ENCODE results near the gene MAP2K2.

Gene MAP2K2

DNA sequence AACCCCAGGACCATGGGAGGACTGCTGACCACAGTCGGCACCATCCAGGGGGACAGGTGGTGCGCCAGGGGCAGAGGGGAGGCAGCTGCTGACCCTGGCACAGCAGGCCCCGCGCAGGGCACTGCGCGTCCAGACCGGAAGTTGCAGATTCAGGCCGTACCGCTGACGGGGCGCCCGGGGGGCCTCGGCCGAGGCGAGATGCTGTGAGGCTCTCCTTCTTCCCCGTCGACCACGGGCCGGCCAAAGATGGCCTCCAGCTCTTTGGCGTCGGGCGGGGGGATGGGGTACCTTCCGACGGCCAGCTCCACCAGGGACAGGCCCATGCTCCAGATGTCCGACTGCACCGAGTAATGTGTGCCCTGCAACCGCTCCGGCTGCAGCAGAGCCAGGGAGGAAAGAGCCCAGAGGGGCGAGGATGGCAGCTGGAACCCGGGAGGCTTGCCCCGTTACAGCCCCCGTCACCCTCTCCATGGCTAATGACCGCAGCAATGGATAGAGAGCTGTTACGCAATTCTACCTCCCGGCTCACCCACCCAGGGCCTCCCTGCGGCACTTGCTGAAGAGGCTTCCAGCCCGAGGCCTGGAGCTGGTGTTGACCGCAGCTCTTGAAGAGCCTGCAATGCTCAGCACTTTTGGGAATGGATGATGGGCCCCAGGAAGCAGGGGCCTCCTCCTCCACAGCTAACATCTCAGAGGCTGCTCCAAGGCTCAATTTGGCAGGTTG is 24.7 kb downstream of the MAP2K2 start:
- no peak for DNase-seq

DNA sequence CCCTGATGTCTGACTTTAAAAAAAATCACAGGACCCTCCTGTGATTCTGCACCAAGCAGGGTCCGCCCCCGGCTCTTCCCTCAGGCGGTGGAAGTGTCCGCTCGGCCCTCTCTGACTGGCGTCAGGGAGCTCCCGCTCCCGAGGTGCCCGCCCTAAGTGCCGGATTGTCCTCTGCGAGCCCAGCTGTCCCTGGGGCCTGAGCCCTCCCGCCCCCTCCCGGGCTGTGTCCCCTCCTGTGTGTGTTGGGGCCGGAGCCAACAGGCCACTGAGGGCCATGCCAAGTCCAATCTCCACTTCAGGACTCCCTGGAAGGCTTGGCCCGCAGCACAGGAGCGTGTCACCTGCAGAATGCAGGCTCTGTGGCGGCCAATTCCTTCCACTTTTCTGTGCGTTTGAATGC is 25.4 kb downstream of the MAP2K2 start:
- no peak for DNase-seq

DNA sequence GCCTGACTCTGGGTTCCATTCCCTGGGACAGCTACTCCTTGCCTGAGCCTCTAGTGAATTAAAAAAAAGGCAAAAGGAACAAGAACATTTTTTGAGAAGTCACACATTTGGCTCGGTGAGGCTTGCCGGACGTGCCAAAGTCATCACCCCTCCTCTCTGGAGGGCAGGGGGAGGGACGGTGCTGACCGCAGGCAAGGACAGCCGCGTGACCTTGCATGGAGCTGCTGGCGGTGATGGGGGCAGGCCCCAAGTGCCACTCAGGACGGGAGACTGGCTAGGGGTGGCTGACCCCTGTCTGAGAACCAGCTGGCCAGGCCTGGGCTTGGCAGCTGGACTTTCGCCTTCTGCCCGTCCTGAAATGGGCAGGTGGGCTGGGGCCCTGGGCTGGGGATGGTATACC is 26.4 kb downstream of the MAP2K2 start:
- no peak for DNase-seq

DNA sequence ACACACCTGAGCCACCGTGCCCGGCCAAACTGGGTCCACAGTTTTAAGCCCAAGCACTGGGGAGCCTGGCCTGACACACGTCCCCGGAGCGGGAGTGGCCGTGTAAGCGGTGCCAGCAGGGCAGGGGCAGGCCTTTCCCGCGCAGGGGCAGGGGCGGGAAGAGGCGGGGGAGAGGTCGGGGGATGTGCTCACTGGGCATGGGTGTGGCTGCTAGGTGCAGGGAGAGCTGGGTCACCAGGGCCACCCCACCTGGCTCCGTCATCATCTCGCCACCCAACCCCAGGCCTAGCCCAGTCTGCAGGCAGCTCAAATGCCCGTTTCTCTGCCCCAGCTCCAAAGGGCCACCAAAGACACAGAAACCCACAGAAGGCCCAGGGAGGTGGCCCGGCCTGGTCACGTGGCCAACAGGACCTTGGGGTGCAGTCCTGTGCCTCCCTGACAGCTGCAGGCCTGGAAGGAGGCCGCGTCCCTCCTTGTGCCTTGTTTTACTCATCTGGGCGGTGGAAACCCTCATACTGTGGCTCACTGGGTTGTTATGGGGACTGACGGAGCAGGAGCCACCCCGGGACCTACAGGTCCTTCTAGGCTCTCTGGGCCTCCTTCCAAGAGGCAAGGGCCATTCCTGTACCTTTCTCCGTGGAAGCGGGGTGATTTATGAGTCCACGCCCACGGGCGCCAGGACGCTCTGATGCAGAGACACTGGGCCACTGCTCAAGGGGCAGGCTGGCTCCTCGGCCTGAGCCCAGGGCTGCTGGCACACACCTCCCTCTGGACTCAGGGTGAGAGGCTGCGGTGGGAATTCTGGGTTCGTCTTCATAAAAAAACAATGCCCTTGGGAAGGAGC is 27.7 kb downstream of the MAP2K2 start:
- DNase-seq: no peak

DNA sequence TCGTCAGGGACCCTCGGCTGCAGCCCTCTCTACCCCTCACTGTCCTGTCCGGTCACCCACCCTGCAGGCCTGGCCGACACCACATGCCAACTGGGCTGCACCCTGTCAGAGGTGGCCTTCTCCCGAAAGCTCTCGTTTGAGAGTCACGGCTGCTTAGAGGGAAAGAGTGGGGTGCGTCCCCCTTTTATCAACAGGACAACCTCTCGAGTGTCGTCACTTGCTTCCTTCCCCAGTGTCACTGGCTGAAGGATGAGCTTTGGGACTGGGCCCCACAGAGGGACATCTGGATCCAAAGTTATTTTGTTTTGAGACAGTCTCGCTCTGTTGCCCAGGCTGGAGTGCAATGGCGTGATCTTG is 28.5 kb downstream of the MAP2K2 start:
- DNase-seq: no peak

DNA sequence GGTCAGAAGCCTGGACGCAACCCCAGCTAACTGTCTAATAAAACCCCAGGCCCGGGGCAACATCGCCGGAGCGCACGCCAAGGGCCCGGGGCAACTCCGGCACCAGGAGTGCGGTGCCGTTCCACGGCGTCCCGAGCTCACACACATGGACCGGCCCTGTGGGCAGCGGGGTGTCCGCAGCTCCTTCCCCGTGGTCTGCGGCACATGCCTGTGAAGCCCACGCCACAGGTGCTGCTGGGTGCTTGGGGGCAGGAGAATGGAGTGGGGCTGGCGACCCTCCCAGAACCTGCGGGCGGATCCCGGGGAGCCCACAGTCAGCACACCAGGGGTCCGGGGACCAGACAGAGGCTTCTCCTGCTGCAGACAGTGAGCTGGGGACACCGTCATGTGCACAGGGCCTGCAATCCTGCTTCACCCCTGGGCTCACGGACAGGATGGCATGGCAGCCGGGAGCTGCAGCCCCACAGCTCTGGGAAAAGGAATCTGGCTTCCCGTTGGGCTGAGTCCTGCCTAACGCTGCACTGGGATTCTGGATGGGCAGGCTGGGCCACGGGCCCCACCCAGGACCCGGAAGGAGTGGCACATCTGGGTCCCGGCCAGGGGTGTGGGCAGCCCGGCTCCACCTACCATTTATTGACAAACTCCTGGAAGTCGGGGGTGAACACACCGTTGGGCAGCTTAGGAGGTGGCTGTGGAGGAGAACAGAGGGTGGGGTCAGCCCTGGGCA is 29.0 kb downstream of the MAP2K2 start:
- no peak for DNase-seq

DNA sequence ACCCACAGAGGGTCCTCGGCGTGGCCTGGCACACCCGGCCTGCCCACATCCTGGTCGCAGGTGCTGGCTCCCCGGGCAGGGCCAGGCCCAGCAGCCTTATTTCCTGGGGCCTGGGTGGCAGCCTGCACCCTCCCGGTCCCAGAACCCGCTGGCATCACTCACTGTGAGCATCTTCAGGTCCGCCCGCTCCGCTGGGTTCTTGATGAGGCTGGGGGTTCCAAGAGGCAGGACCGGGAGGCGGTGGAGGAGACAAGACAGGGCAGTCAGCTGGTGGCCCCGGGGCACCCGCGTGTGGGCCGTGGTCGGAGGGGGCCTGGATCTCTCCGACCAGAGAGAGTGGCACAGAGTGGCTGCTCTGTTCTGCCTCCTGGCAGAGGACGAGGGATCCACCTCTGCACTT is 29.6 kb downstream of the MAP2K2 start:
- DNase-seq: no peak

DNA sequence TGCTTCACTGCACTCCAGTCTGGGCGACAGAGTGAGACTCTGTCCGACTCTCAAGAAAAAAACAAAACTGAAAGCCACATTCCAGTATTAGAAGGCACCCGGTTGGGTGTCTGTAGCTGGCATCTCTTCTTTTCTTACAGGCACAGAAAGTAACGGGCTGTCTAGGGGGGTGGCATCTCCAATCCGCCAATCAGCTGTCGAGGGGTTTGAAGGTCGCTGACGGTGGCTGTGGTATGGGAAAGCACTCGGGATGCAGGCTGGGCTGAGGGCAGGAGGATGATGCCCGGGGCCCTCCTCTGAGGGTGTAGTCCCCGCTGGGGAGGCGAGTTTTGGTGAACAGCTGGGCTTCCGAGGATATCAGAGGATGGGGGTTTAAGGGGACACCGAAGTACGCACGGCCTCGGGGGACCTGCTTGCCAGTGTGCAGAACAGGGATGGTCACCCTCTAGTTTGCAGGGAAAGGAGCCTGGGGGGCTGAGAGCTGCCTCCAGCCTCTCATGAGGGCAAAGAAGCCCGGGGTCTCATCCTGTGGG is 30.2 kb downstream of the MAP2K2 start:
- no peak for DNase-seq

DNA sequence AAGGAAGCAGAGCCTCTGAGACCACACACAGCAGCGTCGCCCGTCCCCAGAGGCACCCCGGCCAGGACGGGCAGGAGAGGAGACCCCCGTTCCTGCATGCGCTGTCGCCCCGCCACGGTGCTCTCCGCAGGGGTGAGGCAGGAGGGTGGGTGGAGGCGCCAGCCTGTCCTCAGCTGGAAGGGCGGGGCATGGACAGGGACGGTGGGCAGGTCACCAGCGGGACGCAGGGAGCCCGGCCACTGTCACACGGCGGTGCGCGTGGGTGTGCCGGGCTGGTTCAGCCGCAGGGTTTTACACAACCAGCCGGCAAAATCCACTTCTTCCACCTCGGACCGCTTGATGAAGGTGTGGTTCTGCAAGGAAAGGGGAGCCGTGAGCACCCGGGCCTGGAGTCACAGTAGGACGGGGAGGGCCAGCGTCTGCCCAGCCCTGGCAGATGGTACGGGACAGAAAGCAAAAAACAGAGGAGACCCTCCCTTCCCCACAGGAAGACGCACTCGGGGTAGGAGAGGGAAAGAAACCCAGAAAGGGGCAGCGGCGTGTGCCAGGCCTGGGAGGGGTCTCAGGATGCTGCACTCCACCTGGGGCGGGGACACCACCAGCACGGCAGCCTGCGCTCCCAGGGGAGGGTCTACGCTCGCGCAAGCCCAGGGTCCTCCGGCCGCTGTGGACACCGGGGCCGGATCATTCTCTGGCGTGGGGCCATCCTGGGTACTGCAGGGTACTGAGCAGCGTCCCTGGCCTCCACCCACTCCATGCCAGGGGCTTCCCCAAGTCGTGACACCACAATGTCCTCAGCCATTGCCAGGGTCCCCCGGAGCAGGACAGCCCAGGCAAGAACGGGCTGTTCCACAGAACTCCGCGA is 33.3 kb downstream of the MAP2K2 start:
- DNase-seq: no peak

DNA sequence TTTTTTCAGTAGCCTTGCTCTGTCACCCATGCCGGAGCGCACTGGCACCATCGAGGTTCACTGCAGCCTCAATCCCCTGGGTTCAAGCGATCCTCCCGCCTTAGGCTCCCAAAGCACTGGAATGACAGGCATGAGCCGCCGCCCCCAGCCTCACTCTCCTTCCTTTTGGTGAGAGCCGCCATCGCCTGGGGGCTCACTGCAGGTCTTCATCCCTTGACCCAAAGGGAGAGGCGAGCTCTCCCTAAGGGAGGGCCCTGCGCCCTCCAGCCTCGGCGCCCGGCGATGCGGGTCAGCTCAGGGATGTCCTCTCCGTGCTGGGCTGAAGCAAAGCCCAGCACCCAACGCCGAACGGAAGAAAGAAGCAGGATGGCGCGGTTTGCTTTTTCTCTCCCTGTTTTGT is 34.0 kb downstream of the MAP2K2 start:
- DNase-seq: no peak

DNA sequence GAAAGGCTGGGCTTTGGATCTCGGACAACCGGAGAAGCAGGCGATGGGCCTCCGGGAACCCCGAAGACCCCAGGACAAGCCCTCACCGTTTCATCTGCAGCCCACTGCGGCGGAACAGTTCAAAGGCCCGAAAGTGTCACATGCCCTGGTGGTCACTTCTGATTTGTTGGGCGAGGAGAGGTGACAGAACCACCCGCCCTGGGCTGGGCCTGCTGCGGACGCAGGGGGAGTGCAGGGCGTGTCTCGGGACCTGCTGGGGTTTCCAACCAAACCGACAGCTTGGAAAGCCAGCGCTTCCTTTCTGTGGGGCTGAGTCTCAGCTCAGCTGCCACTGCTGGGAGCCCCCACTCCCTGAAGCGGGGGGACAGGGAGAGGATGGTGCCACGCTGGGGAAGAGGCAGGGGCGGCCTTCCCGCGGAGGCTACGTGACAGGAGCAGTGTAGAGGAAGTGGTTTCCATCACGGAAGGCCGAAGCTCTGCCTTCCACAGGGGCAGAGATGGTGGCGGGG is 34.5 kb downstream of the MAP2K2 start:
- peak in 1 of 4 experiments; percentile 14 for DNase-seq

DNA sequence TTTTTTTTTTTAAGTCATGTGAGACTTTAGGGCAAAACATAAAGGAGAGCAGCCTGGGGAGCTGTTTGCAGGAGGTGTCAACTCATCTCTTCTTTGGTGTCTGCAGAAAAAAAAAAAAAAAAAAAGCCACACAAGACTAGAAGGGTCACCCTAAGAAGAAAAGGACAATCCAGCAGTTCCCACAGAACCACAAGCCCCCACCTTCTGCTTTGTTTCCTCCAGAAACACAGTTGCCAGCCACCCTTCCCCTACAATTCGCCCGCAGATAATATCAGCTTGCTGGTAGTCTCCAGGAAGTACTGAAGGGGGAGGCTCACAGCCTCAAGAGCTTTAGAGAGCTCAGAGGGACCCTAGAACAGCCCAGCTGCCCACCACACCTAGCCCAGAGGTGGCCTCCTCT is 34.9 kb downstream of the MAP2K2 start:
- no peak for DNase-seq

DNA sequence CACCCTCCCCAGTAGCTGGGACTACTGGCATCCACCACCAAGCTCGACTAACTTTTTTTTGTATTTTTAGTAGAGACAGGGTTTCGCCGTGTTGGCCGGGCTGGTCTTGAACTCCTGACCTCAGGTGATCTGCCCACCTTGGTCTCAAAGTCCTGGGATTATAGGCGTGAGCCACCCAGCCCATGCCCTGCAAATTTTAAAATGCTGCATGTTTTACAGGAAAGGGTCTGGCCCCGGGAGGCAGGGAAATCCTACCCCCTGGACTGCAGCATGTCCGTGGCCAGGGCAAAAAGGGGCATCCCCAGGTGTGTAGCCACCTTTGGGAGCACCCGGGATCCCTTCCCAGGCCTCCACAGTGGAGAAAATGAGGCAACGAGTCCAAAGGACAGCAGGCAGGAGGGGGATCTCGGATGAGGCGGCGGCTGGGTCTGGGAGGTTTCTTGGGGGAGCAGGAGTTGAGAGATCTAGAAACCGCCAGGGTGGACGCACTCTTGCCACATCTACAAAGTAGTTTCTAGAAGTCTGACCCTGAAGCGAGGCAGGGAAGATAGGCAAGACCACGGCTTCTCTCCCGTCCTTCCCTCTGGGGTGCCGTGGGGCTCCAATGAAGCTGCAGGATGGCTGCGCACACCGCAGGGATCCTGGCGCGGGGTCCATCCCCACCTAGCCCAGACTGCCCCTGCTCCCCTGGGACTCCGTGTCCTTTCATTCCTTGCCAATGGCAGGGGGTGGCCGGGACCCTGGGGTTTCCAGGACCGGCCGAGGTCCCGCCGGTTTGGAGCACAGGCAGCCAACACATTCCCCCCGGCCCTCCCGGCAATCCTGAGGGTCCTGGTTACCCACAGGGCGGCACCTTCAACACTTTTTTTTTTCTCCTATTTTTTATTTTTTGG is 35.9 kb downstream of the MAP2K2 start:
- no peak for DNase-seq

DNA sequence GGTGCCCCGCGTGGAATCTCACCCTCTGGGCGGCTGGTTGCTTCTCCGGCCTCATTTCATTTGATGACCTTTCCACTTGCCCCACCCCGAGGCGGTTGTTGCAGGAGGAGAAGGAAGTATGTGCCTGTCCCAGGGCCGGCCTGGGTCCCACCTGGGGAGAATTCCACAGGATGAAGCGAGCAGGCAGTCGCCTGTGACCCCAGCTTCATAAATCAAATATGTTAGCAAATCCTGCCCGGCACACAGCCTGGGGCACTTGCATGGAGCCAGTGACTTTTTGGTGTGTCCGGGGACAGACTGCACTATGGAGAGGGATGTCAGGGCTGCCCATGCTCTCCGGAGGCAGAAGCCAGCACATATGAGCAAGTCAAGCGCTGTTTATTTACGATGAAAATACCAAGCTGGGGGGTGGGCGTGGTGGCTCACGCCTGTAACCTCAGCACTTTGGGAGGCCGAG is 37.5 kb downstream of the MAP2K2 start:
- no peak for DNase-seq

DNA sequence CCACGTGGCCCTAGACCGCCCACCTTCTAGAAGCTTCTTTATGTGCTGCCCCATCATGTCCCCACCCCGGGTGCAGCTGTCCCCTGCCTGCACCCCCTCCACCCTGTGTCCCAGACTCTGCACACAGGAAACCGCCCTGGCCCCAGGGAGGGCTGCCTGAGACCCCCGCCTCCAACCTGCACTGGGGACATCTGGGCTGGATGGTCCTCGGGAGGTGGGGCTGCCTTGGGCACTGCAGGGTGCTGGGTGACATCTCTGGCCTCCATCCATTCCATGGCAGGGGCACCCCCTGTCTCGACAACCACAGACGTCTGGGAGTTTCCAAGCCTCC is 39.4 kb downstream of the MAP2K2 start:
- no peak for DNase-seq

DNA sequence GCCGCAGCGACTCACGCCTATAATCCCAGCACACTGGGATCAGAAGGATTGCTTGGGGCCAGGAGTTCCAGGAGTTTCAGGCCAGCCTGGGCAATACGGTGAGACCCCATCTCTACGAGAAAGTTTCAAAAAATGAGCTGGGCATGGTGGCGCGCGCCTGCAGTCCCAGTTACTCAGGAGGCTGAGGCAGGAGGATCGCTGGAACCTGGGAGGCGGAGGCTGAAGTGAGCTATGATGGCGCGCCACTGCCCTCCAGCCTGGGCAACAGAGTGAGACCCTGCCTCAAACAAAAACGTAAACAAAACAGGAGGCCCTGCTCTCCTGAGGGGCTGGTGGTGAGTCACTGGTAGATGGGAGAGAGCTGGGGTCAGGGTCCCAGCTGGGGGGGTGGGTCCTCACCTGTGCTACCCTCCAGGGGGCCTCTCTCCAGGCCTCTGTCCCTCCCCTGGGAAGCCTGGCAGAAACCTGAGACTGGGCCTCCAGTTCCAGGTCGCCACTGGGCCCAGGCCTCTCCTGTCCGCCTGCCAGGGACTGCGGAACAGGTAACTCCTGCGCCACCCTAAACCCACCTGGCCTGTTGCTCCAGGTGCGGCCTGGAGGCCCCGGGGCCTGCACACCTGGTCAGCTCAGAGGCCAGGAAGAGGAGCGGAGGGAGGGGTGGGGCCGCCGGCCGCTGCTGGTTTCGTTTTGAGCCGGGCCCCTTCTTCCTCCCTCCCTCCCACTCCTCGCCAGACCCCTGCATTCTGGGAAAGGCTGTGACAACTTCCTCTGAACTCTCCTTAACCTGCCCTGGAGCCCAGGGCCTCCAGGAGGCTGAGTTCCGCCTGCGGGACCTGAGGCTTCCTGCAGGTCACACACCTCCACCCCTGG is 40.0 kb downstream of the MAP2K2 start:
- no peak for DNase-seq

DNA sequence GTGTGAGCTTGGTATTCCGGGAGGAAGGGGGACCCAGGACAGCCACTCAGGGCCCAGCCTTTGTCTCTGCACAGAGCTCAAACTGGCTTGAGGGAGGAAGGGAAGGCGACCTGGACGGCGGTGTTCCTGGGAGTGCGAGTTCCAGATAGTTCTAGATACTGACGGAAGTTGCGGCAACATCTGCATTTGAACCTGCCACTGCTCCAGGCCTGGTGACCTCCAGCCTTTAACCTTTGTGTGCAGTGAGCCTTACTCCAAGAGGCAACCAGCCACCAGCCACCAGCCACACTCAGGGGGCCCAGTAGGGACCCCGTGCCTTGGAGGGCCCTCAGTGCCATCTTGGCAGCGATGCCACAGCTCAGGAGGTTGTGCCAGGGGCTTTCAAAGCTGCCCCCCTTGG is 41.8 kb downstream of the MAP2K2 start:
- no peak for DNase-seq

DNA sequence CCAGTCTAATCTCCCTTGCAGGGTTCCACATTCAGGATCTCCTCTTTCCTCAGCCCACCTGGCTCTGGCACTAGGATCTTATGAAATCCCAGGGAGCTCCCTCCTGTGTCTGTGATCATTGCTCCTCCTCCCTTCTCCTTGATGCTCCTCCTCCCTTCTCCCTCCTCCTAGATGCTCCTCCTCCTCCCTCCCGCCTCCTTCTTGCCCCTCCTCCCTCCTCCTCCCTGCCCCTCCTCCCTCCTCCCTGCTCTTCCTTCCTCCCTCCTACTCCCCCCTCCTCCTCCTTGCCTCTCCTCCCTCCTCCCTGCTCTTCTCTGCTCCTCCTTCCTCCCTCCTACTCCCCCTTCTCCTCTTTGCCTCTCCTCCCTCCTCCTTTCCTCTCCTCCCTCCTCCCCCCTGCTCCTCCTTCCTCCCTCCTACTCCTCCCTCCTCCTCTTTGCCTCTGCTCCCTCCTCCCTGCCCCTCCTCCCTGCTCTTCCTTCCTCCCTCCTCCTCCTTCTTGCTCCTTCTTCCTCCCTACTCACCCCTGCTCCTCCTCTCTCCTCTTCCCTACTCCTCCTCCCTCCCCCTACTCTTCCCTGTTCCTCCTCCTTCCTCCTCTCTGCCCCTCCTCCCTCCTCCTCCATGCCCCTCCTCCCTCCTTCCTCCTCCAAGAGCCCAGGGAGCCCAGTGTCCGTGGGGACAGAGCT is 42.3 kb downstream of the MAP2K2 start:
- DNase-seq: no peak

DNA sequence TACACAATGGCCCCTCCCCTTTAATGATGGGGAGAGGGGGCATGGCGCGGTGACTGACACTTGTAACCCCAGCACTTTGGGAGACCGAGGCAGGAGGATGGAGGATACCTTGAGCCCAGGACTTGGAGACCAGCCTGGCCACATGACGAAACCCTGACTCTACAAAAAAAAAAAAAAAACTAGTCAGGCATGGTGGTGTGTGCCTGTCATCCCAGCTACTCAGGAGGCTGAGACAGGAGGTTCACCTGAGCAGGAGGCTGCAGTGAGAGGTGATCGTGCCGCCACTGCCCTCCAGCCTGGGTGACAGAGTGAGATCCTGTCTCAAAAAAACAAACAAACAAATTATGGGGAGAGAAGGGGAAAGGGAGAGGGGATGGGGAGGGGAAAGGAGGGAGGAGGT is 43.4 kb downstream of the MAP2K2 start:
- no peak for DNase-seq

Measured in activated CD4-positive, CD25-positive, alpha-beta regulatory T cell (primary cell).